IPS DF 4.7 (cell line): ENCODE results near the gene CCSER2.
"Not testable (repeated sequence)": the region's sequence is repeated elsewhere in the genome, so short reads cannot be mapped to it uniquely, and the experiment has no call there.

ENCODE experiments used
- DNase-seq: peaks from one replicate; pipeline ENCODE4 v3.0.0-alpha.2; 2013; ENCODE audit warnings: low spot score; ENCODE audit errors: extremely low read depth

Gene CCSER2

DNA sequence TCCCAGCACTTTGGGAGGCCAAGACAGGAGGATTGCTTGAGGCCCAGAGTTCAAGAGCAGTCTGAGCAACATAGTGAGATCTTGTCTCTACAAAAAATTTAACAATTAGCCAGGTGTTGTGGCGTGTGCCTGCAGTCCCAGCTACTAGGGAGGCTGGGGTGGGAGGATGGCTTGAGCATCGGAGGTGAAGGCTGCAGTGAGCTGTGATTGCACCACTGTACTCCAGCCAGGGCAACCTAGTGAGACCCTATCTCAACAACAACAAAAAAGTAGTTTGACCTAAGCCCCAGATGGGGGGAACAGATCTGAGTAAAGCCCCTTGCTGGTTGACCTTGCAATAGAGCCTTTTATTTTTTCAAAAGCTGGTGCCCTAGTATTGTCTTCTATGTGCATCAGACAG, 15.6 kb upstream of the CCSER2 start:
- DNase-seq = no peak

DNA sequence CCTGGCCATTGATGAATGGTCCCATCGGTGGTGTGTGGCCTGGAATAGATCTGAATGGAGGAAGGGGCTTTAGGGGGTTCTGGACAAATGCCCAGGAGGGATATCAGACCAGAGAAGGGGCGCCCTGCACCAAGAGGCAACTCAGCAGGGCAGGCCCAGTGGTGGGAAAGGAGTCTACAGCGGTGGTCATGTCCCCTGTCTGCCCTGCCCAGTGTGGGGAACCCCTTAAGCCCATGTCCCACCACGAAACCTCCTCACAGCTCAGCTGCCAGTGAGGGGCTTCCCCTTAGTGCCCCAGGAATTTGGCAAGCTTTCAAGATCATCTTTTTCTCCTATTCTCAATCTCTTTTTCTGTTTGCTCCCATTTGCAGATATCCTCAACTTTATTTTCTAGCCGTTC, 14.1 kb upstream of the CCSER2 start:
- DNase-seq = no peak

DNA sequence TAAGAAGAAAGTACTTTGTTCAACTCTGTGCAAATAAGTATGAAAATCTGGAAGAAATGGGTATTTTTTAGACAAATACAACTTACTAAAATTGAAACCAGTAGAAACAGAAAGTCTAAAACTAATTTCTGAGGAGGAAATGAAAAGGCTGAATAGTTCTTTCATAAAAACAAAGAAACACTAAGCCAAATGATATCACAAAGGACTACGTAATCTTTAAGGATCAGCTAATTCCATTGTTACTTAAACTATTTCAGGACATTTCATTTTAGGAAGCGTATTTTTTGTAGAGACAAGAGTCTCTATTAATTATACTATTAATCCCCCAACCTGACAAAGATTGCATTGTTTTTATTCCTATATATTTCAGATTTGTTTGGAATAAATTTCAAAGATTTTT, 11.2 kb upstream of the CCSER2 start:
- DNase-seq = no peak

DNA sequence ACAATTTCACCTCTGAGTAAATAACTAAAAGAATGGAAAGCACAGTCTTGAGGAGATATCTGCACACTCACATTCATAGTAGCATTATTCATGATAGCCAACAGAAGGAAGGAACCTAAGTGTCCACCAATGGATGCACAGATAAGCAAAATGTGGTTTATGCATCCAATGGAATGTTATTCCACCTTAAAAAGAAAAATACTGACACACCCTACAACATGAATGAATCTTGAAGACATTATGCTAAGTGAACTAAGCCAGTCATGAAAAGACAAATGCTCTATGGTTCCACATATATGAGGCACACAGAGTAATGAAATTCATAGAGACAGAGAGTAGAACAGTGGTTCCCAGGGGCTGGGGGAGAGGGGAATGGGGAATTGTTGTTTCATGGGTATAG, 6.5 kb upstream of the CCSER2 start:
- no peak for DNase-seq

DNA sequence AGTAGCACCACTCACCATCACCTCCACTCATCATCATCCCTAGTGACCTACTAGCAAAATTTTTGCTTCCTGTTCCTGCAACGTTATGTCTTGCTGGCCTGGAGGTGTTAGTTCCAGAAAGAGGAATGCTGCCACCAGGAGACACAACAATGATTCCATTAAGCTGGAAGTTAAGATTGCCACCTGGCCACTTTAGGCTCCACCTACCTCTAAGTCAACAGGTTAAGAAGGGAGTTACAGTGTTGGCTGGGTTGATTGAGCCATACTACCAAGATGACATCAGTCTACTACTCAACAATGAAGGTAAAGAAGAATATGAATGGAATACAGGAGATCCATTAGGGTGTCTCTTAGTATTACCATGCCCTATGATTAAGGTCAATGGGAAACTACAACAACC, 4.8 kb upstream of the CCSER2 start:
- not testable (repeated sequence) for DNase-seq

DNA sequence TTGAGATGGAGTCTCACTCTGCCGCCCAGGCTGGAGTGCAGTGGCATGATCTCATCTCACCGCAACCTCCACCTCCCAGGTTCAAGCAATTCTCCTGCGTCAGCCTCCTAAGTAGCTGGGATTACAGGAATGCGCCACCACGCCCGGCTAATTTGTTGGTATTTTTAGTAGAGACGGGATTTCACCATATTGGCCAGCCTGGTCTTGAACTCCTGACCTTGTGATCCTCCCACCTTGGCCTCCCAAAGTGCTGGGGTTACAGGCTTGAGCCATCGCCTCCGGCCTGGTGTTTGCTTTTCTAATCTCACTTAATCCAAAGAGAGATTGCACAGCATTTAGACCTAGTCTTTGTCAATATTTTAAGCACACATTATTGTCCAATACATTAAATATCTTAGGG, 1.4 kb upstream of the CCSER2 start:
- DNase-seq = not testable (repeated sequence)

DNA sequence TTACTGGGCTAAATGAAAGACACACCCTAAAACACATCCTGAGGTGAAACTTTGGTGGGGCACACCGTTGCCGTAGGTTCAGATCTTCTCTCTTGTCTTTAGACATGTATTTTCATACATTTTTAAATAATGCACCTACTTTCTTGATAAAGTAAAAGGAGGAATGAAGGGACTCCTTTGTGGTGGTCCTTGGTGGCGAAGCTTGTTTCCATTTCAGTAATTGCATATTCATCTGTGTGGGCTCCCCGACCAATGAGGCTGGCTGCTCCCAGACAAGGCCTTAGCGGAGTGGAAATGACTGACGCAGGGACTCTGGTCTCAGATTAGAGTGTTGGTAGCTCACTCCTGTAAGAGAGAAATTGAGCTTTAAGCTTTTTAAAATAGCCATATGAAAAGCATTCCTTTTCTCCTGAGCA, 815 bp downstream of the CCSER2 start:
- no peak for DNase-seq

DNA sequence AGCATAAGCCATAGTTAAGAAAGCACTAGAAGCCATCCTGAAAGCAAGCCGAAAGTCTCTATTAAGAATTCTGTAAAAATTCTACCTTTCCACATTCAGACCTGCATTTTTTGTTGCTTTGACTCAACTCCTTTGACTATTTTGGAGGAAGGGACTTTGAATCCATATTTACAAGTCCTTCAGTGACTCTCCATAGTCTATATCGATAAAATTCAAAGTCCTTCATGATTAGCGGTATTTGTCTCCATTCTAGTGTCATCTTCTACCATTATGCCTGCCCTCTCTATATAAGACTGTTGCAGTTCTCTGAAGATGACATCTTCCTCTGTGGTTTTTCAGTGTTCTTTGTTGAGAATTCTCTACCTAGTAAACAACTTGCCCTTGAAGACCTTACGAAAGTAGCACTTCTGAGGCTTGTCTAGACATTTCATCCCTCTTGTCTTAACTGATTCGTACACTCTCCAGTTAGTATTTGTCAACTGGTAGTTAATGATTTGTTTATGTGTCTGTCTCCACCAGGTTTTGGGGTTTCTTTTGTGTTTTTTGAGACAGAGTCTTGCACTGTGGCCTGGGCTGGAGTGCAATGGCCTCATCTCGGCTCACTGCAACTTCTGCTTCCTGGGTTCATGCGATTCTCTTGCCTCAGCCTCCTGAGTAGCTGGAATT, 1.7 kb downstream of the CCSER2 start:
- DNase-seq = no peak

DNA sequence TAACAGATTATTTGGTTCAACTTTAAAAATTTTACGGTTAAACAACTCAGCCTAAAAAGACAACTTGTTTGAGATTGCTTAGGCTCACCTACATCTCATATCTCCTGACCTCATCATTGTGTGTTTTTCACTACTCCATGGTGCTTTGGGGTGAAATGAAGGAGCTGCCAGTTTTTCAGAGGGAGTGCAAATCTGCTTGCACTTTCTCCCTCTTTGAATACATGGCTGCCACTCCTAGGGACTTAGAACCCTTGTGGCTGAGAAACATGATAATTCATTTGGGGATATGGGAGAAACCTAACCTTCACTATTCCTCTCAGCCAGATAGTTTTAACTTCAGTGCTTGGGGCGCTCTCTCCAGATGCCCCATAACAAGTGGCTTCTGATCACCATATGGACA, 2.7 kb downstream of the CCSER2 start:
- DNase-seq = no peak

DNA sequence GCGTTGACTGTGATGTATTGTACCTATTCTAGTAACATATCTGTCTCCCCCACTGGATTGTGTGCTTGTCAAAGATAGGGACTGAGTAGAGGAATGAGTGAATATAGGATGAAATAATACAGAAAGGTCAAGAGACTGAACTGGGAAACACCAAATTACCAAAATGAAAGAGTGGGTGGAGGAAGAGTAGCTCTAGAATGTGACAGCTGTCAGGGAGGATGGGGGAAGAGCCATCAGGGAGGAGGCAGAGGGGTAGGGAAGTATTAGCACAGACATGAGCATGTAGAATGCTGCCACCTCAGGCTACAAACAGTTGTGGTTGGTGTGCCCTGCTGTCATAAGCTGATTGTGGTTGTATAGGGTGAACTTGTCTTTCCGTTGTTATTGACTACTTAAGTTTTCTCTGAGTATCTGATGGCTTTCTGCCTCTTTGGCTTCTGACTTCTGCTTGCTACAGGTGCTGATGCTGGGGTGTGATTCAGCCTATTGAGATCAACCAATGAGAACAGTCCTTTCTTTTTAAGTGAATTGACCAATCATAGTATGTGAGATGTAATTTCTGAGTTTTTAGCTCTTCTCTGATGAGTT, 5.6 kb downstream of the CCSER2 start:
- DNase-seq = no peak

DNA sequence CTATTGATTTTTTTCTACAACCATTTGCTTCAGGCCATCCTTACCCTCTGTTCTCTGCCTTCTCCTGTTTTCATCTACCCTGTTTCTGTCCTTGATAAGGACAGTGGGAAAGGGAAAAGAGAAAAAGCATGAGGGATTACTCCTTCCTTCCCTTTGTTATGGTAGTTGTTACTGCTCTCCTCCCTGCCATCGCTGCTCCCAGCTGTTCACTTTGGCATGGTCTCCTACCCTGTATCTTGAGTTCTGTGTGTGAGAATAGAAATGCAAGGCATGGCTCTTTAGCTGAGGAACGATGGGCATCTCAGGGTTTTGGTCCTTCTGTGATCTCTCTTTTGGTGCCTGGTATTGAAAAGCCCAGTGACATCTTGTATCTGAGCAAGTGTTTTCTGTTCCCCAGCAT, 6.4 kb downstream of the CCSER2 start:
- DNase-seq = no peak

DNA sequence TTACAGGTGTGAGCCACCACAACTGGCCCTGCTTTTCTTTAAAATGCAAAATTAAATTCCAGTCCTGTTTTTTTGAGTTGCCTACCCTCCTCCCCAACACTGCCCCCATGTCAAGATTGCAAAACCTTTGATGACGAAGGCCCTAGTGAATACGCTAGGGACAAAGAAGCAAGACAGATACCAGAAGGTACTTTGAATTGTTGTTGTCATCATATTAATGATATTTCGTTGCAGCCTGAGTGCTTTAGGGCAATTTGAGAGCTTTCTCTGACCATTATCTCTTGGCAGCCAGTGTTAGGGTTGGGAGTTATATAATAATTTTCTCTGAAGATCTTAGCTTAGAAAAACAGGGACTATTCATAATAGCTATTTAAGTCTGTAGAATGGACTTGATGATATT, 7.1 kb downstream of the CCSER2 start:
- DNase-seq = no peak

DNA sequence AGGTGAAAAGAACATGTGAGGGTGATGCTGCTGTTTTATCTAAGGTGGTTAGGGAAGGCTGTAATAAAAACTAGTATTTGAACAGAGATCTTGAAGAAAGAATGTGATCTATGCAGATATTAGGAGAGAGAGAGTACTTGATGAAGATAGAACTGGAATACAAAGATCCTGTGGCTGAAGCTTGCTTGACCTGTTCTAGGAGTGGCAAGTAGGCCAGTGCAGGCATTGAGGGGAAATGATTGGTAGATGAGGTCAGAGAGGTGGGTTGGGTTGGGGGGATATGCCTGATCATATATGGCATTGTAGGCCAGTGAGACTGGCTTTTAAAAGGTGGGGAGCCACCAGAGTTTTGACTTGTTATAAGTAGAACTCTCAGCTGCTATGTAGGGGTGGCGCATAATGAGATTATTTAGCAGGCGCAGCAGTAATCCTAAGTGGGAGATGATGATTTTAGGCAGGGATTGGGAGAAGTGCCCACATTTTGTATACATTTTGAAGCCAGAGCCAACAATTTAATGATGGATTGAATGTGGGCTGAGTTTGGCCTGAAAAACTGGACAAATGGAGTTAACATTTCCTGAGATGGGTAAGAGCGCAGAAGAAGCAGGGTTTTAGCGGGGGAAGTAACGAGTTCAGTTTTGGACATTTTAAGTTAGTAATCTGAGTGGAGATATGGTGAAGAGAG, 8.2 kb downstream of the CCSER2 start:
- DNase-seq = no peak

DNA sequence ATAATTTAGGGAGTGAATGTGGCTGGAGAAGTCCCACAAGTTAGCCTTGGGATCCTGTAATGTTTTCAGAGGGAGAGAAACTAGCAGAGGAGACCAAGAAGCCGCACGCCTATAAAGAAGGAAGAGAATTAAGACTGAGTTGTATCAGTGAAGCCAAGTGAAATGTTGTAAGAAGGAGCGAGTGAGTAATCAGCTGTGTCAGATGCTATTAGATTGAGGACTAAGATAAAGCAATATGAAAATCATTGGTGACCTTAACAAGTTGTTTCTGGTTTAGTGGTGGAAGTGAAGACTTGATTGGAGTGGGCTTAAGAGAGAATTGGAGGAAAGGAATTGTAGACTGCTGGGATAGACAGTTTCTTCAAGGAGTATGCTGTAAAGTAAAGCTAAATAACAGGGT, 8.8 kb downstream of the CCSER2 start:
- DNase-seq = no peak

DNA sequence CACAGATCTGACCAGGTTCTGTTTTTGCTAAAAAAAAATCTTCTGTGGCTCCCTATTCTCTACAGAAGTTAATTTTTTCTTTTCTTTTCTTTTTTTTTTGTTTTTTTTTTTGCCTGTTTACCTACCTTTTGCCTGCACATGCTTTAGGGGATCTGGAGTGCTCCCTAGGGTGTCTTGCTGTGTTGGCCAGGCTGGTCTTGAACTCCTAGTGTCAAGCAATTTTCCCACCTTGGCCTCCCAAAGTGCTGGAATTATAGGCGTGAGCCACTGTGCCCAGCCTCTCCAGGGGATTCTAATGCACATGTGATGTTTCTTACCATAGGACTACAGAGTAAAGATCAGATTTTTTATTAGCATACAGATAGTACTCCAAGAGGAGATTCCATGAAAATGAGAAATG, 10.6 kb downstream of the CCSER2 start:
- DNase-seq = no peak

DNA sequence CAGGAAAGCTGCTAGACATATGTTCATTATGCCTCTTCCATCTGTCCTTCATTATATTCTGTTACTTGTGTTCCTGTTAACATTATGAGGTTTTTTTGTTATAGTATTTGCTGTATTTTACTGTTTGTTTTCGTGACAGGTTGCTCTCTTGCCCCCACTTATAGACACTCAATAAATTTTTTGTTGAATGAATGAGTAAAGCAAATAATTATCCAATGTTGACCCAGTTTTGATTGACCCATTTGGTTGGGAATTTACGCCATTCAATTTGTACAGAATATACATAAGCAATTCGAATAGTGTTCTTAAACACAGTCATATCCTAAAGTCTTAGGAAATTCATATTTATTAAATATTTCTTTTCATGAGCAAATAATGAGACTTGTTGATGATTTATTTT, 11.8 kb downstream of the CCSER2 start:
- DNase-seq = no peak

DNA sequence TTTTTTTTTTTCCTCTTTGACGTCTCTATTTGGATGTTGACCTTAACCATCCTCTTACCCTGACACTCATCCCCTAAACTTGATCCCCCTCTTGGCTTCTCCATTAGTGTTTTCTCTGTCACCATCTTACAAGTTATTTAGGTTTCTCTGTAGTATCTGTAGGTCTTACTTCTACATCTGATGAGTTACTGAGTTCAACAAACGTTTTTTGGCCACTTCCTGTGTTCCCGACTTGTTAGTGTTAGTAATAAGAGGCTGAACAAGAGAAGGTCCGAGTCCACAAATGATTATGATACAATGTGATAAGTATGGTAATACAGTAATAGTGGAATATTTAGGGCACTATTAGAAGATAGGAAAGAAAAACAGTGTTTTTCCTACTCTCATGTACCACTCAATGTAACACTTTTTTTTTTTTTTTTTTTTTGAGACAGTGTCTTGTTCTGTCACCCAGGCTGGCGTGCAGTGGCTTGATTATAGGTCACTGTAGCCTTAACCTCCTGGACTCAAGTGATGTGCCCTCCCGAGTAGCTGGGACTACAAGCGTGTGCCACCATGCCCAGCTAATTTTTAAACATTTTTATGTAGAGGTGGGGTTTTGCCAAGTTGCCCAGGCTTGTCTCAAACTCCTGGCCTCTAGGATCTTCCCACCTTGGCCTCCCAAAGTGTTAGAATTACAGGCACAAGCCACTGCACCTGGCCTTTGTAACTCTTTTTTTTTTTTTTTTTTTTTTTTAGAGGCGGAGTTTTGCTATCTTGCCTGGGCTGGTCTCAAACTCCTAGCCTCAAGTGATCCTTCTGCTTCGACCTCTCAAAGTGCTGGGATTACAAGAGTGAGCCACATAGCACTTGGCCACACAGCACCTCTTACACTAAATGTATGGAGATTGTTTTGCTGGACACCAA, 12.5 kb downstream of the CCSER2 start:
- DNase-seq = no peak

DNA sequence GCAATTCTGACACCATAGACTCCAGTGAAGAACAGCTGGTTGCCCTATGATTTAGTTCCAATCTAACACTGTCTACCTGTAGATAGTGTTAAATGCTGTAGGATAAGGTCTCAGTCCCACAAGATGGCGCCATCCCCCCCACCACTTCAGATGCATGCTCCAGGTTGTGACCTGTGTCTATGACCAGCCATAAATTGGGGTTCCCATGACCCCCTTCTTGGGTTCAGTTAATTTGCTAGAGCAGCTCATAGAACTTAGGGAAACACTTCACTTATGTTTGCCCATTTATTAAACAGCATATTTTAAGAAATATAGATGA, 13.1 kb downstream of the CCSER2 start:
- no peak for DNase-seq

DNA sequence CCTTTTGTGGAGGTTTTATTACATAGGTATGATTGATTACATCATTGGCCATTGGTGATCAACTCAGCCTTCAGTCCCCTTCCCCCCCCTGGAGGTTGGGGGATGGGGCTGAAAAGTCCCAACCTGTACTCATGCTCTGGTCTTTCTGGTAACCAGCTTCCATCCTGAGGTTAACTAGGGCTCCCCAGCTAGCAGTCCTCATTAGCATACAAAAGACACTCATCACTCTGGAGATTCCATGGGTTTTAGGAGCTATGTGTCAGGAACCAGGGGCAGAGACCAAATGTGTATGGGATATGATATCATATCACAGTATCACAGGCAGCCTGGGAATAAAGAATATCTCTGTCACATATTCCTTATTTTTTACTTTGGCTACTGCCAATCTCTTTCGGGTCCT, 13.6 kb downstream of the CCSER2 start:
- no peak for DNase-seq

DNA sequence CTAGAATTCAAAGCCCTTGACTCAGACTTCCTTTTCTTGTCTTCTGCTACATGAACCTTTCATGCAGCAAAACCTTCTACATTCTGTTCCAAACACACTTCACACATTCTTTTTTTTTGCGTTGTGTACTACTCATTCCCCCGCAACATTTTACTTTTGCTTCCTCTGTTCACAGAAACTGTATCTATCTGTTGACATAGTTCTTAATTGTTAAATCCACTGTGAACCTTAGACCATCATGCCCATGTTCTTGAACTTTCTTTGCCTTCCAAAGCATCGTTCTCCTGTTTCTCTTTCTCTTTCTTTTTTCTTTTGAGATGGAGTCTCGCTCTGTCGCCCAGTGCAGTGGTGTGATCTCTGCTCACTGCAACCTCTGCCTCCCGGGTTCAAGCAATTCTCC, 14.2 kb downstream of the CCSER2 start:
- no peak for DNase-seq

DNA sequence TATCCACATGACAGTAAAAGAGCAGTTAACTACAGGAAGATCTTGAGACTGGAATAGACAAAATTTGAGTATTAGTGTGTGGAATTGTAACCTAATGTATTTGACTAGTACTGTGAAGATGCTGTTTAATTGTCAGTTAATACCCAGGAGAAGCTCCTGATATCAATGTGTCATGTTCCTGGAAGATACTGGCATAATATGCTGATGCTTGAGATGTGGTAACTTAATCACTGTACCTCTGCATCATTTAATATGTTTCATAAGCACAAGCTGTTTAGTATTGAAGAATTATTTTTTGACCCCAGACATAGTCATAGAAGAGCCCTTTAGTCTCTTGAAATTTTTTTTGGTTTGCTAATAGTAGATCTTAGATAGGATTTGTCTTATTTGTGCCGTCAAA, 15.4 kb downstream of the CCSER2 start:
- DNase-seq = no peak

DNA sequence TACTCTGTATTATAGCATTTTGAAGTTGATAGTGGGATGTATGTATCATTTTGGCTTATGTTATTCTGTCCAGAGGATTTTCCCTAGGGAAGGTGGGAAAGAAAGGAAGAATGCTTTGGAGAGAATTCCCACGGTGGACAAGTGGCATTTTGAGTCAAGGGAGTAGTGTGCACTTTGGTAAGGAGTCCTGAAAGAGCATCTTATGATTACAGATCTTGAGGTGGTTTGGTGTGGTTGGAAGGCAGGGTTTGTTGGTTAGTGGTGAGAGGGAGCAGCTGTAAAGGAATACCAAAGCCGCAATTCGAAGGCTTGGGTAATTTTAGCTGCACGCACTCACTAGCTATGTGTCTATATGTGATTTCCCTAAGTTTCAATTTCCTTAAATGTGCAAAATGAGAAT, 16.1 kb downstream of the CCSER2 start:
- no peak for DNase-seq
